ENCODE results near the gene HMGCR. TPM values are rescaled to one million over a fixed set of nuclear protein-coding genes. Genes with fewer than 3 reads are reported as not detected.
A peak's percentile ranks its signal among the peaks of the same experiment; 100 is the strongest.
"Not testable (repeated sequence)": the region's sequence is repeated elsewhere in the genome, so short reads cannot be mapped to it uniquely, and the experiment has no call there.

The HMGCR gene
- total RNA-seq (2021; ENCODE audit: unreplicated experiment): 101 TPM
- polyA plus RNA-seq (2012): 52.4 and 54.0 TPM in 2 replicates
- Bru-seq, nascent RNA: percentile 90 among the genes with signal in this experiment
- percentile 93 among the genes with signal in this experiment for BruChase-seq, experiment 1, labeled RNA remaining after a 6-hour chase
- percentile 95 among the genes with signal in this experiment for BruChase-seq, experiment 2, labeled RNA remaining after a 2-hour chase
- long read RNA-seq, full-length matches to known transcripts: 62 of 99 reads
- long read RNA-seq, partial matches to known transcripts: 20 of 99 reads
- long read RNA-seq, other reads (novel, unspliced or antisense): 17 of 99 reads

GRCh38 chr5:75336615-75337336 lies at the start of gene HMGCR:
HMGCR (plus strand) TSS chr5:75337220; CDS start chr5:75342606, 5,386 bp downstream.
- Histone ChIP-seq H3K79me2 (ENCODE audit: insufficient read depth, low read length) (peaks cover 47% of the 10 kb centered on the region), H3K4me1 (ENCODE audit: control insufficient read depth in 1 of 2, insufficient read depth in 2 of 2, low read length in 2 of 2) (peaks cover 7 to 24% of the 10 kb centered on the region in 2 experiments; a peak in 3 of 4 replicates), H3K27ac (ENCODE audit: low read depth, low read length) (peak within 1 kb of the TSS; percentile 88), H3K4me2 (ENCODE audit: low read length) (peak within 1 kb of the TSS; percentile 92), H3K4me3 (replicated peaks in 1 of 2; ENCODE audit: low read depth in 1 of 2, low read length in 2 of 2) (peak within 1 kb of the TSS; percentile 92 to 97), H3K36me3 (ENCODE audit: control insufficient read depth in 1 of 2, insufficient read depth in 2 of 2, low read length in 2 of 2) (0 out of 4 replicates have a peak, but pooled peaks cover 0 to 7% of the 10 kb centered on the region in 2 experiments), H3K9me2 (ENCODE audit: insufficient read depth) (no peaks in the 10 kb centered on the region), H4K20me1 (ENCODE audit: insufficient read depth) (peaks cover 8% of the 10 kb centered on the region; the same call in 1 of the 2 replicates), H3K9me3 (ENCODE audit: control insufficient read depth in 1 of 2, insufficient read depth in 1 of 2, low read depth in 1 of 2, low read length in 2 of 2) (no peaks in the 10 kb centered on the region), H3K9ac (ENCODE audit: low read length) (peak within 1 kb of the TSS; percentile 94), H3K27me3 (ENCODE audit: insufficient read depth, low read length) (no peaks in the 10 kb centered on the region), H2AFZ (ENCODE audit: low read depth, low read length, poor library complexity, severe bottlenecking) (peak within 1 kb of the TSS; percentile 70)
- CTCF ChIA-PET: interaction anchor here (0.9 to 1.3 kb wide), 6 partner anchors 15 to 417 kb away, joined by 3 to 9 read pairs (median 4); partner anchors contain the start of gene ANKRD31
- peak; percentile 99 for DNase-seq (ENCODE audit: low read depth, low spot score)
- POLR2A ChIA-PET: interaction anchor here (0.6 to 1.3 kb wide), 12 partner anchors 13 to 380 kb away, joined by 3 to 16 read pairs (median 4); partner anchors contain the start of gene POC5
- intact Hi-C loops (cut with micrococcal nuclease): loop anchor here (1.0 to 5.0 kb wide), 5 partner anchors 15 to 289 kb away; partner anchors contain the start of genes ANKRD31, CERT1 and POLK
- ATAC-seq: peak; percentile 95
- TF ChIP-seq MAX (IDR thresholded peaks at IDR 0.05) (peak; percentile 87), ELF1 (IDR thresholded peaks at IDR 0.05; ENCODE audit: borderline replicate concordance, low read depth) (no peak), POLR2AphosphoS5 (IDR thresholded peaks at IDR 0.05; ENCODE audit: low read depth, low read length) (peak; percentile 81), SRF (IDR thresholded peaks at IDR 0.05; ENCODE audit: low read depth) (no peak), RAD21 (IDR thresholded peaks at IDR 0.05; ENCODE audit: low read depth) (peak; percentile 70), POLR2A (IDR thresholded peaks at IDR 0.05; ENCODE audit: borderline replicate concordance, extremely low read depth, insufficient read depth, insufficient read length) (peak; percentile 59), CEBPB (IDR thresholded peaks at IDR 0.05; ENCODE audit: low read depth) (no peak), FOSL1 (IDR thresholded peaks at IDR 0.05; ENCODE audit: low read depth) (no peak), SP1 (IDR thresholded peaks at IDR 0.05; ENCODE audit: low read depth) (peak; percentile 97), TCF7L2 (IDR thresholded peaks at IDR 0.05; ENCODE audit: borderline replicate concordance, extremely low read depth, insufficient read depth, insufficient read length) (no peak), SIN3A (IDR thresholded peaks at IDR 0.05; ENCODE audit: low read depth) (peak; percentile 94), EZH2 (IDR thresholded peaks at IDR 0.05) (no peak), EGR1 (IDR thresholded peaks at IDR 0.05; ENCODE audit: low read depth) (peak; percentile 89), ZFX (IDR thresholded peaks at IDR 0.05) (no peak), CTCF (IDR thresholded peaks at IDR 0.05 in 2 of 3, conservative IDR thresholded peaks at IDR 0.05 in 1 of 3; ENCODE audit: borderline replicate concordance in 1 of 3, insufficient read depth in 1 of 3, low read depth in 2 of 3, low read length in 2 of 3) (peak in 2 of 3 experiments; percentile 39 to 41; a peak in 3 of 6 replicates), YY1 (IDR thresholded peaks at IDR 0.05; ENCODE audit: extremely low read depth, insufficient replicate concordance, low read depth, low read length) (peak; percentile 29), EZH2phosphoT487 (IDR thresholded peaks at IDR 0.05; ENCODE audit: borderline replicate concordance) (no peak)
- RAD21 ChIA-PET (ENCODE audit: low non-redundant PET in 1 of 2, low total read pairs in 2 of 2, uncharacterized antibody in 2 of 2, unreplicated experiment in 2 of 2): interaction anchor here (0.7 to 1.8 kb wide), 7 partner anchors 15 to 402 kb away, joined by 3 to 11 read pairs (median 3); no protein-coding TSS in a partner anchor
- BruUV-seq (replicated peaks): no TSS peak

DNA sequence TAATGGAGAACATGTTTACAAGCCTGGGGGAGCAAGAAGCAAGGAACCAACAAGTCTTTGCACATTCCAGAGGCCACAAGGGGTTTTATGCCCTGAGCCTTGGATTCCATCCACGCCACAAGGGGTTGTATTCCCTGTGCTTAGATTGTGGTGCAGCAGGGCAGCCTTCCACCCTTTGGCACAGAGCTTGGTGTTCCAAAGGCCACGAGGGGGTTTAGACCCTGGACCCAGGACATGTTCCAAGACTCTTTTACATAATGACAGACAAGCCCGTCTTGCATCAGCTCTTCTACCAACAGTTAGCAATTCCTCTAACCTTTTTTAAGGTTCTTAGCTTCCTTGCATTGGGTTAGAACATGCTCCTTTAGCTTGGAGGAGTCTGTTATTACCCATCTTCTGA lies 45.2 kb upstream of the HMGCR start:
- H3K9ac ChIP-seq (ENCODE audit: low read length); BruUV-seq (replicated peaks); H3K79me2 ChIP-seq (ENCODE audit: insufficient read depth, low read length); H3K4me3 ChIP-seq (replicated peaks in 1 of 2; ENCODE audit: low read depth in 1 of 2, low read length in 2 of 2); H3K27me3 ChIP-seq (ENCODE audit: insufficient read depth, low read length); H3K4me1 ChIP-seq (ENCODE audit: control insufficient read depth in 1 of 2, insufficient read depth in 2 of 2, low read length in 2 of 2); CTCF ChIA-PET; H3K27ac ChIP-seq (ENCODE audit: low read depth, low read length); intact Hi-C loops (cut with micrococcal nuclease); ATAC-seq; H3K36me3 ChIP-seq (ENCODE audit: control insufficient read depth in 1 of 2, insufficient read depth in 2 of 2, low read length in 2 of 2); H4K20me1 ChIP-seq (ENCODE audit: insufficient read depth); POLR2A ChIA-PET; H3K9me2 ChIP-seq (ENCODE audit: insufficient read depth); H3K4me2 ChIP-seq (ENCODE audit: low read length); RAD21 ChIA-PET (ENCODE audit: low non-redundant PET in 1 of 2, low total read pairs in 2 of 2, uncharacterized antibody in 2 of 2, unreplicated experiment in 2 of 2); H2AFZ ChIP-seq (ENCODE audit: low read depth, low read length, poor library complexity, severe bottlenecking); H3K9me3 ChIP-seq (ENCODE audit: control insufficient read depth in 1 of 2, insufficient read depth in 1 of 2, low read depth in 1 of 2, low read length in 2 of 2); DNase-seq (ENCODE audit: low read depth, low spot score): not testable (repeated sequence)
